ENCODE results near the gene BRIP1. TPM values are rescaled to one million over a fixed set of nuclear protein-coding genes. Genes with fewer than 3 reads are reported as not detected.

Gene BRIP1
- total and polyA plus RNA-seq, 9 of the 15 experiments (the other 6 are each of a cell fraction or from before 2014, with no cell fraction given): 2.4 to 17.5 (median 11.2) TPM

DNA sequence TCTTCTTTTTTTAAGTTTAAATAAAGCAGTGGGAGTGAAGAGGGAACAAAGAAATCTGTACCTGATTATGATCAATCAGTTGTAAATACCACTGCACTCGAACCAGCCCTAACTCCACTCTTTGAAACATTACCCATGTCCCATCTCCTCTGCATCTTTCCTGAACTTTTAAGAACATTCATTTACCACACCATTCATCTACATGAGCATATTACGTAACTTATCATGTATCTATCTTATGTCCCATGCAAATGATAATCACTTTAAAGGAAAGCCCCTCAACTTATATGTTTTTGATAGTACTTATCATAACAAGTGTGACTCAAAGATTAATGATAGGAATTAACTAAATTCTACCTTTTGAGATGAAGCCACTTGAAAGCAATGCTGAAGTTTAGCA, 10.7 kb upstream of the BRIP1 start:
- POLR2A ChIA-PET: interaction anchor here (1.9 kb wide), 1 partner anchor 10 kb away, joined by 8 read pairs; the partner anchor contains the start of gene BRIP1
- Histone ChIP-seq H3K9ac (ENCODE audit: insufficient read depth in 1 of 2, low read depth in 2 of 2, low read length in 2 of 2) (no peak overlapping the region), H2AFZ (ENCODE audit: low read depth, low read length) (no peak overlapping the region), H3K27me3 (ENCODE audit: control insufficient read depth in 2 of 2, insufficient read depth in 2 of 2, low read length in 2 of 2) (no peaks in the 10 kb centered on the region), H3K27ac (ENCODE audit: extremely low read depth, low read depth, low read length) (no peak overlapping the region), H3K9me1 (ENCODE audit: control insufficient read depth, insufficient read depth, low read length) (no peaks in the 10 kb centered on the region), H3K4me2 (ENCODE audit: insufficient read depth, low read length) (no peak overlapping the region), H3K9me3 (replicated peaks; ENCODE audit: control insufficient read depth, insufficient read depth, low read depth, low read length) (no peaks in the 10 kb centered on the region), H3K4me3 (no peak overlapping the region), H3K79me2 (ENCODE audit: control insufficient read depth, insufficient read depth, low read length) (no peaks in the 10 kb centered on the region), H4K20me1 (replicated peaks; ENCODE audit: control insufficient read depth, insufficient read depth, low read length) (no peaks in the 10 kb centered on the region), H3K4me1 (replicated peaks in 1 of 2; ENCODE audit: control insufficient read depth in 2 of 2, insufficient read depth in 2 of 2, low read length in 2 of 2) (no peaks in the 10 kb centered on the region), H3K36me3 (ENCODE audit: control insufficient read depth, insufficient read depth, low read length) (peaks cover 54% of the 10 kb centered on the region)
- in situ Hi-C loops (cut with MboI): no loop called here
- intact Hi-C loops (cut with micrococcal nuclease): no loop called here
- no peak for FAIRE-seq
- no peak for ATAC-seq
- 76% methylated on average over 2 of the region's 2 CpGs for WGBS (ENCODE audit: insufficient coverage, low coverage, missing lambda C conversion rate)
- DNase-seq (ENCODE audit: extremely low read depth in 1 of 4, low spot score in 3 of 4): no peak
- CTCF ChIA-PET (ENCODE audit: low intra/inter-chr PET ratio): no interaction called here
- BruUV-seq (replicated peaks): no TSS peak
- TF ChIP-seq, protein P1, sequence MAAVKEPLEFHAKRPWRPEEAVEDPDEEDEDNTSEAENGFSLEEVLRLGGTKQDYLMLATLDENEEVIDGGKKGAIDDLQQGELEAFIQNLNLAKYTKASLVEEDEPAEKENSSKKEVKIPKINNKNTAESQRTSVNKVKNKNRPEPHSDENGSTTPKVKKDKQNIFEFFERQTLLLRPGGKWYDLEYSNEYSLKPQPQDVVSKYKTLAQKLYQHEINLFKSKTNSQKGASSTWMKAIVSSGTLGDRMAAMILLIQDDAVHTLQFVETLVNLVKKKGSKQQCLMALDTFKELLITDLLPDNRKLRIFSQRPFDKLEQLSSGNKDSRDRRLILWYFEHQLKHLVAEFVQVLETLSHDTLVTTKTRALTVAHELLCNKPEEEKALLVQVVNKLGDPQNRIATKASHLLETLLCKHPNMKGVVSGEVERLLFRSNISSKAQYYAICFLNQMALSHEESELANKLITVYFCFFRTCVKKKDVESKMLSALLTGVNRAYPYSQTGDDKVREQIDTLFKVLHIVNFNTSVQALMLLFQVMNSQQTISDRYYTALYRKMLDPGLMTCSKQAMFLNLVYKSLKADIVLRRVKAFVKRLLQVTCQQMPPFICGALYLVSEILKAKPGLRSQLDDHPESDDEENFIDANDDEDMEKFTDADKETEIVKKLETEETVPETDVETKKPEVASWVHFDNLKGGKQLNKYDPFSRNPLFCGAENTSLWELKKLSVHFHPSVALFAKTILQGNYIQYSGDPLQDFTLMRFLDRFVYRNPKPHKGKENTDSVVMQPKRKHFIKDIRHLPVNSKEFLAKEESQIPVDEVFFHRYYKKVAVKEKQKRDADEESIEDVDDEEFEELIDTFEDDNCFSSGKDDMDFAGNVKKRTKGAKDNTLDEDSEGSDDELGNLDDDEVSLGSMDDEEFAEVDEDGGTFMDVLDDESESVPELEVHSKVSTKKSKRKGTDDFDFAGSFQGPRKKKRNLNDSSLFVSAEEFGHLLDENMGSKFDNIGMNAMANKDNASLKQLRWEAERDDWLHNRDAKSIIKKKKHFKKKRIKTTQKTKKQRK (IDR thresholded peaks at IDR 0.05; ENCODE audit: borderline replicate concordance, low read depth, low read length): no peak
- TF ChIP-seq MECOM (CRISPR knock-in tag; IDR thresholded peaks at IDR 0.05) (no peak), ZNF431 (CRISPR knock-in tag; IDR thresholded peaks at IDR 0.05) (no peak), ZBTB11 (CRISPR knock-in tag; IDR thresholded peaks at IDR 0.05) (peak in 1 of 3 experiments; percentile 85; a peak in 1 of 6 replicates), PHF8 (IDR thresholded peaks at IDR 0.05; ENCODE audit: borderline replicate concordance, low read length) (no peak), LARP7 (IDR thresholded peaks at IDR 0.05) (no peak), SLC30A9 (CRISPR knock-in tag; IDR thresholded peaks at IDR 0.05) (no peak), CREB3L1 (IDR thresholded peaks at IDR 0.05; ENCODE audit: borderline replicate concordance, low read depth) (no peak), HEY1 (CRISPR knock-in tag; IDR thresholded peaks at IDR 0.05; ENCODE audit: borderline replicate concordance) (no peak), TBP (optimal IDR thresholded peaks at IDR 0.05; ENCODE audit: low read depth, low read length) (no peak), ZBTB12 (CRISPR knock-in tag; IDR thresholded peaks at IDR 0.05) (no peak), ZNF224 (CRISPR knock-in tag; IDR thresholded peaks at IDR 0.05) (no peak)
